NK-92 treated with Interleukin-12 subunit alpha and Interleukin-12 subunit beta, amount 100 ng/mL, for 24 hours (cell line): ENCODE measurements around the gene GALNT2.

Experiments used
- DNase-seq: peaks from one replicate; lab custom pipeline; 2025; lab: John Stamatoyannopoulos, UW

Gene GALNT2

GRCh38 chr1:230072296-230072695, 5.3 kb downstream of the GALNT2 start:
- DNase-seq = no peak

- no peak for DNase-seq
Observed at GRCh38 chr1:230072866-230073265, 5.8 kb downstream of the GALNT2 start.

DNA sequence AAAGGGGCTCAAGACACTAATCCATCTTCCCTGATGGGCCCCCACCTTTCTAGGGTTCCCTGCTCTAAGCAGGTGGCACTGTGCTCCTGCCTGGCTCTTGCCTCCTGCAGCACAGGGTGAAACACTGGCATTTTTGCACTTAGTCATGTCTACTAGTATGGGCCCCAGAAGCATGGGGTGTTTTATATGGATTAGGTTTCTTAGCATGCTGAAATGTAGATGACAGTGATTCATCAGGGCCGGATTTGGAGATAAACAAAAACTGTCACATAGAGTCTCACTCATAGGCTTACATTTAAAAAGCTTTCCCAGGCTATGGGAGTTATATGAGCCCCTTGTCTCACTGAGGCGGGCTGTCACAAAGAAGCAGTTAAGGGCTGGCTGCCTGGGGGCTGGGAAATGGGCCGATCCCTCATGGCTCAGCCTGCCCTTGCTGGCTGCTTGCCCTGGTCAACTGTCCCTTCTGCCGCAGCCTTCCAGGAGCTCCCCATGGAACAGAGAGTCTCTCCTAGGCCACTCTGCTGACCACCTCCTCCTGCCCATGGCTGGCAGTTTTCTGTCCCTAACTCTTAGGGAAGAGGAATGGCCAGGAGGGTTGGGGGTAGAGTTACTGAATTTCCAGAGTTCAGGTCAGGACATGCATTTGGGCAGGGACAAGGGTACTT, 6.5 kb downstream of the GALNT2 start:
- no peak for DNase-seq

- DNase-seq = no peak
Observed at GRCh38 chr1:230074270-230074669, 7.2 kb downstream of the GALNT2 start.

GRCh38 chr1:230074762-230075161, 7.7 kb downstream of the GALNT2 start:
- no peak for DNase-seq

GRCh38 chr1:230076121-230076520, 9.1 kb downstream of the GALNT2 start:
- no peak for DNase-seq

DNA sequence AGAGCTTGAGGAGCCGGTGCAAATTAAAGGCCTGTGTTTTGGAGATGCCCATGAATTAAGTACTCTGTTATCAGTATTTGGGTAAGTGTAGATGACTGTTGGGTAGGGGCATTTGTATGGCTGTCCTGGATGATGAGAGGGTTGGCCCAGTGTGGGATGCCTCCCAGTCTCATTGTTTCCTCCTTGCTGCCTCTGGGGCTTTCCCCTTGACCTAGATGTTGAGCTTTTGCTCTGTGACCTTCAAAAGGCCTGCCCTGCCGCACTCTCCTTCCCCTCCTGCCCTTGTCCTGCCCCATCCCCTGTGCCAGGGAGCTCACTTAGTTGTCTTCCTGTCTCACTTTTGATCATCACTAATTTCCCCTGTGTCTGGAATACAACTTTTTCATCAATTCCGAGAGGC, 10.0 kb downstream of the GALNT2 start:
- DNase-seq = no peak

GRCh38 chr1:230077436-230078213, 10.6 kb downstream of the GALNT2 start:
- DNase-seq = no peak

DNA sequence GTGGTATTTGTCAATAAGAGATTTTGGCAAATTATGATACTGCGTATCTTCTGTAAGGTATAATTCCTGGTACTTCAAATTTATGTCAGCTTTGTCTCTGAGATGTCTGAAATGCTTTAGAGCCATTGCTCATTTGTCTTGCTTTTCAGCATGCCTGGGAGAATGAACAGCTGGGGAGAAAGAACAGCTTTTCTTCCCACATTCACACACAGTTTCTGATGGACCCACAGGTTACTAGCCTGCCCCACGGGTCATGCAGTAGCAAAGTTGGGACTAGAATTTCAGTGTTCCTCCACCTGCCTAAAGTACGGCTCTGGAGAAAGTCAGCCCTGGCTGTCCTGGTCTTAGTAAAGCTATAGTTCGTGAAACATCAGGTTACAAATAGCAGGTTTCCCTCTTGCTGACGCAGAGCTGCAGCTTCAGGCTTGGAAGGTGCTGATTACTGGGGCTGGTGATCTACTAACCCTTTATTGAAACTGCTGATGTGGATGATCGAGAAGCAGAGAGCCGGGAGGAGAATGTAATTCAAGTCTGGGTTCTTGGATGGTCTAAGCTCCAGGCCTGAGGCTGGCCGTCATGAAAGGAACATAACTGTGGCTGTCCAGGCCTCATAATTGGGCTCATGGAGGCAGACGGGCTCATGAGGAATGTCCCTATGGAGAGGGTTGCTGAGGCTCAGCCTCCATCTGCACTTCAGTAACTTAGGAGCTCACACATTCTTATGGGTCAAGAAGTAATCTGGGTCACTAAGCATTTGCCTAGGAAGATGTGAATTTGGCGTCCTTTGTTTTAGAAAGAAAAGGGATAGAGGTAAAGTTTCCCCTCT, 12.4 kb downstream of the GALNT2 start:
- DNase-seq = no peak

DNA sequence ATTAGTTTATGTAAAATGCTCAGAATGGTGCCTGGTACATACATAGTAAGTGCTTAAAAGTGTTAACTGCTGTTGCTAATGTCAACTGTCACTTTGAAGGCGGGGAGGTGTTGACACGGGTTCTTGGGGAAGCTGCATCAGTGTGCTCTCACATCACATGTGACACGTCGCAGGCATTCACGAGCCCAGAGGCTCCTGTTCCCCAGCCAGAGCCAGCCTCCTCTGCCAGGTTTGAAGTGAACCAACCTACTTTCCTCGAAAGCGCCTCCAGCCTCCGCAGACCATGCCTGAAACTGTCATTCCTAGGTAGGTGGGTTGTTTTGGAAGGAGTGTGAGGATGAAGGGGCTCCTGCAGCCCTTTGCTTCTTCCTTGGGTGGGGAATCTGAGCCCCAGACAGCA, 13.8 kb downstream of the GALNT2 start:
- DNase-seq = no peak

DNA sequence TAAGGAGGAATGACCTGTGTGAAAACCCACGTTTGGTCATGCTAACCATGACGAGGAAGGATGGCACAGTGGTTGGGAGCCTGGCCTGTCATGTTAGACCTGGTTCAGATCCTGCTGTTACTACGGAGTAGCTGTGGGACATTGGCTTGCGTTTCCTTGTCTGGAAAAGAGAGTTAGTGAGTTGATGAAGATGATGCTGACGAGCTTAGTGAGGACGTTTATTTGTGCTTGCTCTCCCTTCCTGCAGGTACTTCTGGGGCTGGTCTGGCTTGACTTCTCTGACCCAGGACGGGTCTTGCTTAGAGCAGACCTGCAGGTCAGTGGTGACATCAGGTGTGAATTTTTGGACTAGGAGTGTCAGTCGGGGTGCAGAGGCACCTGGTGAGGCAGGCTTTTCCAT, 14.7 kb downstream of the GALNT2 start:
- DNase-seq = no peak

DNA sequence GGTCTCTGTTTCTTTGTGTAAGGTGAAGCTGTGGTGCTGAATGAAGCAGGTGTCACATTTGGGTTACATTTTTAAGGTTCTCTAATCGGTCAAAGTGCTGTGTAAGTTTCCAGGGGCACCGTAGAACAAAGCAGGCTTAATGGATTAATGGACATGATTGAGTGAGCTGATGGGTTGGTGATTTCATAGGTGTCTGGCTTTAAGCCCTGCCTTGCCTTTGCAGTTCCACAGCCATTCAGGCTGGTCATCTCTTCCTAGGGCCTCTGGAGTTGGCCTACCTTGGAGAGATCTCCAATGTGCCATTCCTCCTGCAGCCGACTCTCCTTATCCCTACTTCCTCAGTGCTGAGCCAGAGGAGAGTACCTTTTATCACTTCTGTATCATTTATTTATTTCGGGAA, 15.2 kb downstream of the GALNT2 start:
- DNase-seq = no peak

DNA sequence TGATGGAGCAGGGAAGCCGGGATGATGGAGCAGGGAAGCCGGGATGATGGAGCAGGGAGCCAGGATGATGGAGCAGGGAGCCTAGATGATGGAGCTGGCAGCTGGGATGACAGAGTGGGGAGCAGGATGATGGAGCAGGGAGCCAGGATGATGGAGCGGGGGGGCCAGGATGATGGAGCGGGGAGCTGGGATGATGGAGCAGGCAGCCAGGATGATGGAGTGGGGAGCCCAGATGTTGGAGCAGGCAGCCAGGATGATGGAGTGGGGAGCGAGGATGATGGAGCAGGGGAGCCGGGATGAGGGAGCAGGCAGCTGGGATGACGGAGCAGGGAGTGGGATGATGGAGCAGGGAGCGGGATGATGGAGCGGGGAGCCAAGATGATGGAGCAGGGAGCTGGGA, 16.0 kb downstream of the GALNT2 start:
- no peak for DNase-seq

GRCh38 chr1:230083746-230084407, 16.8 kb downstream of the GALNT2 start:
- no peak for DNase-seq

DNA sequence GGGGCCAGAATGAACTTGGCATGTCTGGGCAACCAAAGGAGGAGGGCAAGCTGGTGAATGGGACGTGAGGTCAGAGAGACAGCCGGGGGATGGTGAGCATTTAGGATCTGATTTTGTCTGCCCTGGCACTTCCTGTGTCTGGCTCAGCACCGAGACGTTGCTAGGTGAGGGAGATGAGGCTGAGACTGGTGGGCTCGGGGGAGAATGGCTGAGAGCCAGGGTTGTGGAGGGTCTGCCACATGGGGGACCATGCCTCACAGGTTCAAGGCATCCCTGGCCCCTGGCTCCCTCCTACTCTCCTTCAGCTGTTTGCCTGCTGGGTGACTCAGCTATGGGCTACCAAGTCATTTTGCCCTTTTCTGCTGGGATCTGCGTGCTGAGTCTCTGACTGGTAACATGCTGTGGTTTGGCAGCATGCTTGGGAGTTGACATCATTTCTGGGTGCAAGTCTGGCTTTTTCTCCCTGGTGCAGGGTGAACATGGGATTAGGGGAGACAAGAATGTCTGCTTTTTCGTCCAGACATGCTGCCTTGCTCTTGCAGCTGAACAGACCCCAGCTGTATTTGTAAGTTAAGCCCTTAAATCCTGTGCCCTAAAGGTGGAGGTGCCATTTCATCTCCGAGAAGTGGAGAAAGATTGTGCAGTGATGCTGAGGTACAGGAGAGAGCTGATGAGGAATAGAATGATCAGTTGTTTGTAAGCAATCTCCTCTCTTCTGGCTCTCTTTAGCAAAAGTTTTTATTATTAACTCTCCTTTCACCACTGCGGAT, 17.6 kb downstream of the GALNT2 start:
- no peak for DNase-seq

DNA sequence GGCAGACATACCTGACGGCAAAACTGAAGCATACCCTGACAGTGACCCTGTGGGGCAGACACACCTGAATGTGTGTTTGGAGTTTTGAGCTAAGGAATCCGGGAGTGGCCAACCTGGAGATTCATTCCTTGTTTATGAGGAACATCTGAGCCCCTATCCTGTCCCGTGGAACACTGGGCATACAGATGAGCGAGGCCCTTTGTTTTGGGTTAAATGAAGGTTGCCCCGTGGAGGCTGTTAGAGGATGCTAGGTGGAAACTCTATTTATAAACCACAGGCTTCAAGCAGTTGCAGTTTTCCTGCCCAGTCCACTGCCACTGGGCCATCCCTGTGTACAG, 18.1 kb downstream of the GALNT2 start:
- DNase-seq = no peak

GRCh38 chr1:230086151-230086550, 19.1 kb downstream of the GALNT2 start:
- DNase-seq = no peak

GRCh38 chr1:230087028-230087716, 20.1 kb downstream of the GALNT2 start:
- DNase-seq = no peak

DNA sequence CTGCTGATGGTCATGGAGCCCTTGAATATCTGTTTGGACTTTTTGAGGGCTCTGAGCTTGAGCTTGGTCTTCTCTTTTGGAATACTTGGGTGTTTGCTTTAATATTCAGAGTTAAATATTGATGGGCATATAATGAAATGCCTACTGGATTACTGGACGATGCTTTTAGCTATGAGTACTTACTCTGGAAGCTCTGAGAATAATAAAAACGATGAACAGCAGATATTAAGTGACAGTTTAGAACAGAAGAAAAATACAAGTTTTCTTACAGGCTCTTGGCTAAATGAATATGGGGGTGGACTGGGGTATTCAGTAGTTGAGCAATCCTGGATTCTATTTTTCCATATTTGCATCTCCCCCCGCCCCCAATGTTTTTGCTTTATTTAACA, 20.7 kb downstream of the GALNT2 start:
- no peak for DNase-seq

DNA sequence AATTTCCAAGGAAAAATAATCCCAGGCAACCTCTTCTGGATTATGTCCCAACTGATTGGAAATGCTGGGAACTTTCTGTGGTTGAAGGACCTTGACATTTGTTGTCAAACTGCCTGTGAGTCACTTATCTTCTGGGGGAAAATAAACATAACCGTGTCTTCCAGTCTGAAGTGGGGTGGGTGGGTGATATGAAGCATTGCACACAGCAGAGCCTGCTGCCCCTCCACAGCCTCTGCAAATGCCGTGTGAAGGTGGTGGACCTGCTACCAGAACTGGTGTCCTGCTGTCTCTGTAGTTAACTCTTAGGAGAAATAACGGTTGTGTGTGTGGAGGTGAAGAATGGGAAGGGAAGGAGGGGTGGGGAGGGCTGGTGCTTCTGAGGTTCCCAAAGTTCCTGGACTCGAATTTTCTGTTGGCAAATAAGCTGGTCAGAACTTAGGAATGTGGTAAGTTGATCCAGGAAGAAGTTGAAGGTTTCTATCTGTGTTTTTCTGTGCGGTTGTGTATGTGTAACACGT, 23.2 kb downstream of the GALNT2 start:
- no peak for DNase-seq
